Cardiac fibroblast (primary cell): ENCODE results near the gene NGF.

Source experiments
- DNase-seq, 2 donors: peaks; one replicate each; pipeline versions ENCODE4 v3.0.0 to v3.0.0-alpha.2; 2010; ENCODE audit warnings: low read depth in 2 of 2
- H3K4me3 ChIP-seq, 2 donors: replicated peaks in 1 of 2; 1 replicate in 1 of 2; 2 replicates in 1 of 2; pipeline ENCODE4 v1.5.1; 2011; ENCODE audit warnings: low read depth in 2 of 2, low read length in 2 of 2, mild to moderate bottlenecking in 2 of 2, moderate library complexity in 1 of 2
- CTCF ChIP-seq: IDR thresholded peaks from one replicate; pipeline ENCODE4 v1.5.1; 2011; ENCODE audit warnings: low read depth, mild to moderate bottlenecking, low read length, inconsistent platforms

NGF gene

GRCh38 chr1:115258302-115258866 is 79.7 kb downstream of the NGF start:
- peak; percentile 72 to 92 for DNase-seq
- TF ChIP-seq CTCF, result no peak
- no peak overlapping the region for H3K4me3 ChIP-seq

GRCh38 chr1:115257591-115257990 is 80.5 kb downstream of the NGF start:
- no peak for DNase-seq
- TF ChIP-seq CTCF, result no peak
- no peak overlapping the region for H3K4me3 ChIP-seq

GRCh38 chr1:115255154-115255553 is 82.9 kb downstream of the NGF start:
- H3K4me3 ChIP-seq, result no peak overlapping the region
- DNase-seq, result peak in 1 of 2 donors; percentile 80
- TF ChIP-seq CTCF, result no peak

- DNase-seq, result no peak
- no peak for TF ChIP-seq CTCF
- H3K4me3 ChIP-seq, result no peak overlapping the region
Observed at GRCh38 chr1:115252585-115252984, 85.5 kb downstream of the NGF start.

- DNase-seq, result peak; percentile 84 to 90
- no peak for TF ChIP-seq CTCF
- no peak overlapping the region for H3K4me3 ChIP-seq
Observed at GRCh38 chr1:115251856-115252255, 86.2 kb downstream of the NGF start.

GRCh38 chr1:115251340-115251748 is 86.7 kb downstream of the NGF start:
- TF ChIP-seq CTCF, result no peak
- peak; percentile 22 to 60 for DNase-seq
- no peak overlapping the region for H3K4me3 ChIP-seq

- DNase-seq, result peak in 1 of 2 donors; percentile 18
- no peak overlapping the region for H3K4me3 ChIP-seq
- no peak for TF ChIP-seq CTCF
Observed at GRCh38 chr1:115246526-115246925, 91.5 kb downstream of the NGF start.
